Mesendoderm (in vitro differentiated cells): Measurements from ENCODE around the gene OR1M1. TPM values are rescaled to one million over a fixed set of nuclear protein-coding genes. Genes with fewer than 3 reads are reported as not detected.

ENCODE experiments used
- DNase-seq: peaks from one replicate; pipeline ENCODE4 v3.0.0; 2013
- H2AK5ac ChIP-seq: 2 replicates; pipeline ENCODE4 v1.6.1; 2013; ENCODE audit warnings: low read length, inconsistent platforms
- H2BK120ac ChIP-seq: 2 replicates; pipeline ENCODE4 v1.6.1; 2013; ENCODE audit warnings: low read depth, mild to moderate bottlenecking, low read length, moderate library complexity, mixed read lengths
- H2BK15ac ChIP-seq: replicated peaks from 2 replicates; pipeline ENCODE4 v1.6.1; 2013; ENCODE audit warnings: low read depth, mild to moderate bottlenecking, moderate library complexity
- H2BK5ac ChIP-seq: 2 replicates; pipeline ENCODE4 v1.6.1; 2013; ENCODE audit warnings: low read length, inconsistent platforms
- H3K18ac ChIP-seq: 2 replicates; pipeline ENCODE4 v1.6.1; 2013; ENCODE audit warnings: mild to moderate bottlenecking, low read length, mixed read lengths
- H3K23ac ChIP-seq: one replicate; pipeline ENCODE4 v1.6.1; 2013; ENCODE audit warnings: low read length
- H3K27ac ChIP-seq: 2 replicates; pipeline ENCODE4 v1.5.1; 2013; ENCODE audit warnings: low read depth, mild to moderate bottlenecking, inconsistent platforms, low read length, moderate library complexity
- H3K27me3 ChIP-seq: 2 replicates; pipeline ENCODE4 v1.6.1; 2013; ENCODE audit warnings: low read length, control low read depth, mild to moderate bottlenecking, inconsistent platforms; ENCODE audit not compliant: insufficient read depth, poor library complexity
- H3K36me3 ChIP-seq: 2 replicates; pipeline ENCODE4 v1.6.1; 2013; ENCODE audit warnings: low read length, inconsistent platforms; ENCODE audit not compliant: control insufficient read depth, insufficient read depth
- H3K4ac ChIP-seq: one replicate; pipeline ENCODE4 v1.6.1; 2013; ENCODE audit warnings: low read depth, mild to moderate bottlenecking, low read length, moderate library complexity
- H3K4me1 ChIP-seq: 2 replicates; pipeline ENCODE4 v1.6.1; 2013; ENCODE audit warnings: low read depth, low read length, inconsistent platforms; ENCODE audit not compliant: control insufficient read depth
- H3K4me2 ChIP-seq: 2 replicates; pipeline ENCODE4 v1.6.1; 2013; ENCODE audit warnings: low read length
- H3K4me3 ChIP-seq: 2 replicates; pipeline ENCODE4 v1.5.1; 2013; ENCODE audit warnings: mild to moderate bottlenecking, low read length
- H3K56ac ChIP-seq: one replicate; pipeline ENCODE4 v1.6.1; 2013; ENCODE audit warnings: low read length
- H3K79me1 ChIP-seq: 2 replicates; pipeline ENCODE4 v1.6.1; 2013; ENCODE audit warnings: low read length, inconsistent platforms
- H3K79me2 ChIP-seq: 2 replicates; pipeline ENCODE4 v1.6.1; 2013; ENCODE audit warnings: mild to moderate bottlenecking, low read length; ENCODE audit not compliant: control insufficient read depth, insufficient read depth
- H3K9ac ChIP-seq: 2 replicates; pipeline ENCODE4 v1.6.1; 2013; ENCODE audit warnings: low read length, inconsistent platforms
- H4K5ac ChIP-seq: one replicate; pipeline ENCODE4 v1.6.1; 2013; ENCODE audit warnings: low read length
- H4K8ac ChIP-seq: one replicate; pipeline ENCODE4 v1.6.1; 2013; ENCODE audit warnings: low read depth, mild to moderate bottlenecking, control low read depth, low read length, moderate library complexity
- WGBS: extraction: QIAGEN DNeasy Blood & Tissue Kit; methylation state at CpG from one replicate; pipeline ENCODE4 v1.1.7; 2013; ENCODE audit warnings: low lambda C conversion rate, missing lambda C conversion rate; ENCODE audit not compliant: insufficient coverage; ENCODE audit errors: extremely low coverage; 5-methylcytosine and 5-hydroxymethylcytosine counted together
- polyA plus RNA-seq, 2 experiments: library from polyadenylated mRNA; stranded (reverse); fragments of 200-250 nt; gene quantifications; one replicate each; pipeline ENCODE4 v1.2.3, GENCODE V29; 2013

The OR1M1 gene, protein sequence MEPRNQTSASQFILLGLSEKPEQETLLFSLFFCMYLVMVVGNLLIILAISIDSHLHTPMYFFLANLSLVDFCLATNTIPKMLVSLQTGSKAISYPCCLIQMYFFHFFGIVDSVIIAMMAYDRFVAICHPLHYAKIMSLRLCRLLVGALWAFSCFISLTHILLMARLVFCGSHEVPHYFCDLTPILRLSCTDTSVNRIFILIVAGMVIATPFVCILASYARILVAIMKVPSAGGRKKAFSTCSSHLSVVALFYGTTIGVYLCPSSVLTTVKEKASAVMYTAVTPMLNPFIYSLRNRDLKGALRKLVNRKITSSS
- polyA plus RNA-seq (2013, experiment 1 of 2), result not detected
- polyA plus RNA-seq (2013, experiment 2 of 2), result not detected

GRCh38 chr19:9086761-9087160 is at the start of gene OR1M1:
OR1M1 (plus strand) TSS chr19:9087061; CDS start chr19:9093245, 6,184 bp downstream.
- H3K4me3 ChIP-seq, result no peak within 1 kb of the TSS
- H2AK5ac ChIP-seq, result no peak within 1 kb of the TSS
- no peak within 1 kb of the TSS for H2BK120ac ChIP-seq
- H3K56ac ChIP-seq, result no peak within 1 kb of the TSS
- no CpG with 5 or more reads among the region's 2 CpGs for WGBS
- H2BK15ac ChIP-seq, result no peak within 1 kb of the TSS
- no peak within 1 kb of the TSS for H3K4me2 ChIP-seq
- H3K36me3 ChIP-seq, result no peaks in the 10 kb centered on the region
- no peak within 1 kb of the TSS for H3K27ac ChIP-seq
- no peak within 1 kb of the TSS for H2BK5ac ChIP-seq
- no peaks in the 10 kb centered on the region for H3K79me1 ChIP-seq
- no peak within 1 kb of the TSS for H3K4ac ChIP-seq
- H3K9ac ChIP-seq, result no peak within 1 kb of the TSS
- no peak for DNase-seq
- no peak within 1 kb of the TSS for H4K8ac ChIP-seq
- H3K23ac ChIP-seq, result no peak within 1 kb of the TSS
- no peak within 1 kb of the TSS for H4K5ac ChIP-seq
- no peaks in the 10 kb centered on the region for H3K79me2 ChIP-seq
- H3K18ac ChIP-seq, result no peak within 1 kb of the TSS
- H3K4me1 ChIP-seq, result no peaks in the 10 kb centered on the region
- H3K27me3 ChIP-seq, result no peaks in the 10 kb centered on the region

- no peak overlapping the region for H4K5ac ChIP-seq
- WGBS, result no CpG with 5 or more reads among the region's 8 CpGs
- no peaks in the 10 kb centered on the region for H3K79me1 ChIP-seq
- H3K36me3 ChIP-seq, result no peaks in the 10 kb centered on the region
- H3K23ac ChIP-seq, result no peak overlapping the region
- no peak overlapping the region for H3K4ac ChIP-seq
- H3K4me1 ChIP-seq, result no peaks in the 10 kb centered on the region
- no peak for DNase-seq
- H2AK5ac ChIP-seq, result no peak overlapping the region
- H3K79me2 ChIP-seq, result no peaks in the 10 kb centered on the region
- H4K8ac ChIP-seq, result no peak overlapping the region
- H3K9ac ChIP-seq, result no peak overlapping the region
- H3K4me2 ChIP-seq, result no peak overlapping the region
- no peak overlapping the region for H3K56ac ChIP-seq
- no peak overlapping the region for H3K4me3 ChIP-seq
- no peaks in the 10 kb centered on the region for H3K27me3 ChIP-seq
- no peak overlapping the region for H3K18ac ChIP-seq
- no peak overlapping the region for H2BK15ac ChIP-seq
- H3K27ac ChIP-seq, result no peak overlapping the region
- H2BK120ac ChIP-seq, result no peak overlapping the region
- no peak overlapping the region for H2BK5ac ChIP-seq
Measured at GRCh38 chr19:9037400-9038062, 49.3 kb upstream of the OR1M1 start.

GRCh38 chr19:9039728-9040127 is 47.1 kb upstream of the OR1M1 start:
- Histone ChIP-seq H2BK120ac (no peak overlapping the region), H3K4me3 (no peak overlapping the region), H2BK15ac (no peak overlapping the region), H3K4ac (no peak overlapping the region), H3K56ac (no peak overlapping the region), H3K23ac (no peak overlapping the region), H3K4me1 (no peaks in the 10 kb centered on the region), H3K36me3 (no peaks in the 10 kb centered on the region), H3K9ac (no peak overlapping the region), H3K27ac (no peak overlapping the region), H2AK5ac (no peak overlapping the region), H2BK5ac (no peak overlapping the region), H3K79me2 (no peaks in the 10 kb centered on the region), H3K18ac (no peak overlapping the region), H4K5ac (no peak overlapping the region), H3K4me2 (no peak overlapping the region), H4K8ac (no peak overlapping the region), H3K79me1 (no peaks in the 10 kb centered on the region), H3K27me3 (no peaks in the 10 kb centered on the region)
- WGBS, result no CpG with 5 or more reads among the region's 5 CpGs
- DNase-seq, result no peak

DNA sequence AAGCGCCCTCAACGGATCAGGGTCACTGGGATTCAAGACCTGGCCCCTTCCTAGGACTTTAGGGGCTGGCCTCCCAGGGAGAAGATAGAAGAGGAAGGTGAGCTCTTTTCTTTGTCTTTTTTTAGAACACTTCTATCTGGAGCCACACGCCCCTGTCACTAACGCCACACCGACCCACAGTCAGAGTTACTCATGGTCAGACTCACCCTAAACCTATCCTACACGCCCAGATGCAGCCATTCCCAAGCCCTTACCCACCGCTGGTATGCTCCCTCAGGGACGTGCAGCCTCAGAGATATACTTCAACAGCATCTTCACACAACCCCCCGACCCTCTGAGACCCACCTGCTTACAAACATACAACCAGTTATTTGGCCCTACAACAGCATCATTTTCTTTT is 46.7 kb upstream of the OR1M1 start:
- H3K79me2 ChIP-seq, result no peaks in the 10 kb centered on the region
- H2BK15ac ChIP-seq, result no peak overlapping the region
- no peak overlapping the region for H2BK120ac ChIP-seq
- H3K56ac ChIP-seq, result no peak overlapping the region
- H3K4me1 ChIP-seq, result no peaks in the 10 kb centered on the region
- H3K9ac ChIP-seq, result no peak overlapping the region
- H3K23ac ChIP-seq, result no peak overlapping the region
- no peak overlapping the region for H3K4me3 ChIP-seq
- no peak overlapping the region for H3K4ac ChIP-seq
- H2BK5ac ChIP-seq, result no peak overlapping the region
- no peaks in the 10 kb centered on the region for H3K36me3 ChIP-seq
- no peak overlapping the region for H3K27ac ChIP-seq
- no peak overlapping the region for H4K5ac ChIP-seq
- no peak overlapping the region for H3K4me2 ChIP-seq
- no peaks in the 10 kb centered on the region for H3K27me3 ChIP-seq
- H2AK5ac ChIP-seq, result no peak overlapping the region
- H4K8ac ChIP-seq, result no peak overlapping the region
- no CpG with 5 or more reads among the region's 9 CpGs for WGBS
- no peaks in the 10 kb centered on the region for H3K79me1 ChIP-seq
- no peak overlapping the region for H3K18ac ChIP-seq
- no peak for DNase-seq

DNA sequence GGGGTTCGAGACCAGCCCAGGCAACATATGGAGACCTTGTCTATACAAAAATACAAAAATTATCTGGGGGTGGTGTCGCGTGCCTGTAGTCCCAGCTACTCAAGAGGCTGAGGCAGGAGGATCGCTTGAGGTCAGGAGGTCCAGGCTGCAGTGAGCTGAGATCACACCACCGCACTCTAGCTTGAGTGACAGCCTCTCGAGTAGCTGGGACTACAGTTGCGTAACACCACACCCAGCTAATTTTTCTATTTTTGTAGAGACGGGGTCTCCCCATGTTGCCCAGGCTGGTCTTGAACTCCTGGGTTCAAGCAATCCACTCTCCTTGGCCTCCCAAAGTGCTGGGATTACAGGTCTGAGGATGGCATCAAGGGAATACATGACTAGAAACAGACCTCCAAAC is 45.8 kb upstream of the OR1M1 start:
- H3K4ac ChIP-seq, result no peak overlapping the region
- no peak overlapping the region for H3K23ac ChIP-seq
- H3K36me3 ChIP-seq, result no peaks in the 10 kb centered on the region
- H3K4me2 ChIP-seq, result no peak overlapping the region
- H3K27me3 ChIP-seq, result no peaks in the 10 kb centered on the region
- H3K9ac ChIP-seq, result no peak overlapping the region
- no peak overlapping the region for H2BK120ac ChIP-seq
- H2BK5ac ChIP-seq, result no peak overlapping the region
- H3K18ac ChIP-seq, result no peak overlapping the region
- no peak overlapping the region for H3K27ac ChIP-seq
- DNase-seq, result no peak
- H3K79me1 ChIP-seq, result no peaks in the 10 kb centered on the region
- H2AK5ac ChIP-seq, result no peak overlapping the region
- H3K4me3 ChIP-seq, result no peak overlapping the region
- no peak overlapping the region for H3K56ac ChIP-seq
- no peaks in the 10 kb centered on the region for H3K79me2 ChIP-seq
- no peaks in the 10 kb centered on the region for H3K4me1 ChIP-seq
- H2BK15ac ChIP-seq, result no peak overlapping the region
- WGBS, result no CpG with 5 or more reads among the region's 8 CpGs
- no peak overlapping the region for H4K8ac ChIP-seq
- no peak overlapping the region for H4K5ac ChIP-seq
